ENCODE measurements around the gene TLX2. TPM values are rescaled to one million over a fixed set of nuclear protein-coding genes. Genes with fewer than 3 reads are reported as not detected.

The TLX2 gene
- total and polyA plus RNA-seq, 2 of the 13 experiments (the other 11 are each of a cell fraction or from before 2014, with no cell fraction given) = 0.05 to 0.20 TPM

- TF ChIP-seq HOXA5 (CRISPR knock-in tag; IDR thresholded peaks at IDR 0.05) (0 out of 2 replicates have a peak, but pooled peaks have one; percentile 19), TOPORS (CRISPR knock-in tag; IDR thresholded peaks at IDR 0.05) (no peak), ZNF83 (CRISPR knock-in tag; IDR thresholded peaks at IDR 0.05; ENCODE audit: borderline replicate concordance) (no peak), ZBTB3 (CRISPR knock-in tag; IDR thresholded peaks at IDR 0.05; ENCODE audit: borderline replicate concordance, low read depth) (0 out of 2 replicates have a peak, but pooled peaks have one; percentile 5), SP140L (CRISPR knock-in tag; IDR thresholded peaks at IDR 0.05; ENCODE audit: borderline replicate concordance) (no peak), RBM39 (IDR thresholded peaks at IDR 0.05; ENCODE audit: low read depth, low read length, poor library complexity, severe bottlenecking) (peak; percentile 74), HNRNPK (IDR thresholded peaks at IDR 0.05; ENCODE audit: low read depth, low read length, poor library complexity, severe bottlenecking) (peak; percentile 57), ZNF576 (CRISPR knock-in tag; IDR thresholded peaks at IDR 0.05) (peak; percentile 89), ARID3A (IDR thresholded peaks at IDR 0.05; ENCODE audit: low read depth, low read length) (no peak), YEATS4 (CRISPR knock-in tag; IDR thresholded peaks at IDR 0.05; ENCODE audit: borderline replicate concordance) (peak; percentile 84), NCOA5 (CRISPR knock-in tag; IDR thresholded peaks at IDR 0.05) (peak; percentile 70; the same call in 1 of the 2 replicates), ZNF737 (CRISPR knock-in tag; IDR thresholded peaks at IDR 0.05; ENCODE audit: borderline replicate concordance) (no peak), SATB2 (CRISPR knock-in tag; IDR thresholded peaks at IDR 0.05) (0 out of 2 replicates have a peak, but pooled peaks have one; percentile 25), ZNF432 (CRISPR knock-in tag; IDR thresholded peaks at IDR 0.05; ENCODE audit: borderline replicate concordance) (no peak), DR1 (CRISPR knock-in tag; IDR thresholded peaks at IDR 0.05) (0 out of 2 replicates have a peak, but pooled peaks have one; percentile 28), ZNF740 (CRISPR knock-in tag; IDR thresholded peaks at IDR 0.05) (no peak), IRF9 (CRISPR knock-in tag; IDR thresholded peaks at IDR 0.05; ENCODE audit: borderline replicate concordance) (peak; percentile 84), LCORL (IDR thresholded peaks at IDR 0.05) (no peak), LCORL (CRISPR knock-in tag; IDR thresholded peaks at IDR 0.05) (peak; percentile 72; the same call in 1 of the 2 replicates), NFYB (CRISPR knock-in tag; IDR thresholded peaks at IDR 0.05) (no peak; the same call in 1 of the 2 replicates), ZBTB34 (CRISPR knock-in tag; IDR thresholded peaks at IDR 0.05) (peak; percentile 45; the same call in 1 of the 2 replicates), HDAC2 (CRISPR knock-in tag; IDR thresholded peaks at IDR 0.05) (peak; percentile 8), SRSF9 (IDR thresholded peaks at IDR 0.05; ENCODE audit: borderline replicate concordance, insufficient read depth, low read depth, low read length, poor library complexity, severe bottlenecking) (no peak), ZNF337 (CRISPR knock-in tag; IDR thresholded peaks at IDR 0.05; ENCODE audit: borderline replicate concordance, low read depth) (peak; percentile 82; the same call in 1 of the 2 replicates)
Measured at GRCh38 chr2:74502720-74503505, 11.3 kb upstream of the TLX2 start (continued).

Data from HepG2 (cell line).